GM12873 (cell line): Measurements from ENCODE around the gene MACROH2A1.

Experiments
- CTCF ChIP-seq: IDR thresholded peaks from 2 replicates; pipeline ENCODE4 v1.5.1; 2012; ENCODE audit warnings: low read depth, mild to moderate bottlenecking, moderate library complexity, low read length, control low read depth; ENCODE audit not compliant: insufficient read depth; ENCODE audit errors: missing control alignments

MACROH2A1 gene

GRCh38 chr5:135319928-135320606, 79.0 kb downstream of the MACROH2A1 start:
- no peak for TF ChIP-seq CTCF

- no peak for TF ChIP-seq CTCF
These were observed 79.6 kb downstream of the MACROH2A1 start for GRCh38 chr5:135319458-135319857.

GRCh38 chr5:135318924-135319323, 80.1 kb downstream of the MACROH2A1 start:
- TF ChIP-seq CTCF = no peak

- no peak for TF ChIP-seq CTCF
These were observed 81.0 kb downstream of the MACROH2A1 start for GRCh38 chr5:135318037-135318436.

- no peak for TF ChIP-seq CTCF
These were observed 81.7 kb downstream of the MACROH2A1 start for GRCh38 chr5:135317286-135317685.

- no peak for TF ChIP-seq CTCF
These were observed 83.6 kb downstream of the MACROH2A1 start for GRCh38 chr5:135315386-135315785.

GRCh38 chr5:135313946-135314345, 85.1 kb downstream of the MACROH2A1 start:
- TF ChIP-seq CTCF = no peak

- TF ChIP-seq CTCF = no peak
These were observed 85.6 kb downstream of the MACROH2A1 start for GRCh38 chr5:135313405-135313804.
